HUES64 (cell line): ENCODE data around the gene SKOR1.

ENCODE experiments used
- H3K27ac ChIP-seq: 2 replicates; pipeline ENCODE4 v1.7.0; 2013; ENCODE audit warnings: low read depth, low read length, inconsistent platforms
- H3K27me3 ChIP-seq: 2 replicates; pipeline ENCODE4 v1.6.1; 2013; ENCODE audit warnings: mild to moderate bottlenecking, low read length; ENCODE audit not compliant: insufficient read depth
- H3K36me3 ChIP-seq: 2 replicates; pipeline ENCODE4 v1.6.1; 2013; ENCODE audit warnings: mild to moderate bottlenecking, low read length; ENCODE audit not compliant: insufficient read depth
- H3K4me1 ChIP-seq: 2 replicates; pipeline ENCODE4 v1.6.1; 2013; ENCODE audit warnings: mild to moderate bottlenecking, low read length, moderate library complexity; ENCODE audit not compliant: insufficient read depth
- H3K4me3 ChIP-seq: 2 replicates; pipeline ENCODE4 v1.5.1; 2013; ENCODE audit warnings: mild to moderate bottlenecking, low read length, moderate library complexity
- H3K9ac ChIP-seq: 2 replicates; pipeline ENCODE4 v1.6.1; 2013; ENCODE audit warnings: mild to moderate bottlenecking, low read depth, low read length
- H3K9me3 ChIP-seq: 2 replicates; pipeline ENCODE4 v1.6.1; 2013; ENCODE audit warnings: low read depth, low read length; ENCODE audit not compliant: insufficient read depth
- WGBS: fragments of 150-250, 120-280 bp; methylation state at CpG from one replicate; pipeline ENCODE4 v1.1.7; 2013; ENCODE audit warnings: missing lambda C conversion rate; 5-methylcytosine and 5-hydroxymethylcytosine counted together

SKOR1 gene

GRCh38 chr15:67862750-67863441, 37.6 kb downstream of the SKOR1 start:
- H3K36me3 ChIP-seq, result no peaks in the 10 kb centered on the region
- no peaks in the 10 kb centered on the region for H3K9me3 ChIP-seq
- no peak overlapping the region for H3K9ac ChIP-seq
- peak overlapping the region; percentile 58; the same call in 1 of the 2 replicates for H3K4me3 ChIP-seq
- H3K27ac ChIP-seq, result no peak overlapping the region
- peaks cover 17% of the 10 kb centered on the region; the same call in 1 of the 2 replicates for H3K4me1 ChIP-seq
- 76% methylated on average over 16 of the region's 16 CpGs for WGBS
- H3K27me3 ChIP-seq, result peaks cover 15% of the 10 kb centered on the region

- peak overlapping the region; percentile 75 for H3K9ac ChIP-seq
- peaks cover 17% of the 10 kb centered on the region; the same call in 1 of the 2 replicates for H3K4me1 ChIP-seq
- WGBS, result 3% methylated on average over 41 of the region's 41 CpGs
- no peaks in the 10 kb centered on the region for H3K9me3 ChIP-seq
- H3K4me3 ChIP-seq, result peak overlapping the region; percentile 58
- H3K27me3 ChIP-seq, result peaks cover 15% of the 10 kb centered on the region
- no peak overlapping the region for H3K27ac ChIP-seq
- no peaks in the 10 kb centered on the region for H3K36me3 ChIP-seq
Observed at GRCh38 chr15:67863442-67863987, 38.2 kb downstream of the SKOR1 start.

- Histone ChIP-seq H3K9me3 (peaks cover 11% of the 10 kb centered on the region; the same call in 1 of the 2 replicates), H3K36me3 (no peaks in the 10 kb centered on the region), H3K27me3 (peaks cover 15% of the 10 kb centered on the region), H3K4me3 (no peak overlapping the region), H3K4me1 (peaks cover 17% of the 10 kb centered on the region; the same call in 1 of the 2 replicates), H3K9ac (no peak overlapping the region), H3K27ac (no peak overlapping the region)
- WGBS, result no CpG with 5 or more reads among the region's 3 CpGs
Observed at GRCh38 chr15:67865331-67865730, 40.0 kb downstream of the SKOR1 start.

- Histone ChIP-seq H3K27ac (no peak overlapping the region), H3K9ac (no peak overlapping the region), H3K9me3 (peaks cover 14% of the 10 kb centered on the region; the same call in 1 of the 2 replicates), H3K4me3 (no peak overlapping the region), H3K4me1 (peaks cover 17% of the 10 kb centered on the region; the same call in 1 of the 2 replicates), H3K27me3 (peaks cover 15% of the 10 kb centered on the region), H3K36me3 (no peaks in the 10 kb centered on the region)
- WGBS, result 22% methylated on average over 4 of the region's 4 CpGs
Observed at GRCh38 chr15:67865766-67866165, 40.5 kb downstream of the SKOR1 start.

GRCh38 chr15:67869701-67870100, 44.4 kb downstream of the SKOR1 start:
- Histone ChIP-seq H3K27ac (no peak overlapping the region), H3K36me3 (no peaks in the 10 kb centered on the region), H3K4me3 (no peak overlapping the region), H3K4me1 (peaks cover 12% of the 10 kb centered on the region; the same call in 1 of the 2 replicates), H3K27me3 (no peaks in the 10 kb centered on the region), H3K9ac (no peak overlapping the region), H3K9me3 (peaks cover 23% of the 10 kb centered on the region)
- 92% methylated on average over 3 of the region's 3 CpGs for WGBS

- Histone ChIP-seq H3K9me3 (peaks cover 23% of the 10 kb centered on the region), H3K9ac (no peak overlapping the region), H3K27ac (no peak overlapping the region), H3K4me3 (no peak overlapping the region), H3K27me3 (no peaks in the 10 kb centered on the region), H3K36me3 (no peaks in the 10 kb centered on the region), H3K4me1 (peaks cover 5% of the 10 kb centered on the region; the same call in 1 of the 2 replicates)
Observed at GRCh38 chr15:67870868-67871408, 45.6 kb downstream of the SKOR1 start.

- Histone ChIP-seq H3K4me3 (no peak overlapping the region), H3K9ac (no peak overlapping the region), H3K36me3 (no peaks in the 10 kb centered on the region), H3K9me3 (peaks cover 23% of the 10 kb centered on the region), H3K27ac (no peak overlapping the region), H3K27me3 (no peaks in the 10 kb centered on the region), H3K4me1 (no peaks in the 10 kb centered on the region)
- 96% methylated on average over 3 of the region's 3 CpGs for WGBS
Observed at GRCh38 chr15:67873777-67874176, 48.5 kb downstream of the SKOR1 start.

GRCh38 chr15:67878712-67879206, 53.5 kb downstream of the SKOR1 start:
- H3K4me3 ChIP-seq, result no peak overlapping the region
- peaks cover 5% of the 10 kb centered on the region; the same call in 1 of the 2 replicates for H3K4me1 ChIP-seq
- no peak overlapping the region for H3K9ac ChIP-seq
- no peaks in the 10 kb centered on the region for H3K9me3 ChIP-seq
- WGBS, result 98% methylated on average over 2 of the region's 2 CpGs
- H3K27ac ChIP-seq, result no peak overlapping the region
- no peaks in the 10 kb centered on the region for H3K27me3 ChIP-seq
- no peaks in the 10 kb centered on the region for H3K36me3 ChIP-seq

- WGBS, result 92% methylated on average over 10 of the region's 11 CpGs
- H3K9me3 ChIP-seq, result no peaks in the 10 kb centered on the region
- H3K27me3 ChIP-seq, result no peaks in the 10 kb centered on the region
- H3K27ac ChIP-seq, result no peak overlapping the region
- peaks cover 10% of the 10 kb centered on the region; the same call in 1 of the 2 replicates for H3K4me1 ChIP-seq
- H3K4me3 ChIP-seq, result no peak overlapping the region
- H3K9ac ChIP-seq, result no peak overlapping the region
- no peaks in the 10 kb centered on the region for H3K36me3 ChIP-seq
Observed at GRCh38 chr15:67879440-67880129, 54.3 kb downstream of the SKOR1 start.

- WGBS, result 97% methylated on average over 3 of the region's 3 CpGs
- no peak overlapping the region for H3K9ac ChIP-seq
- H3K36me3 ChIP-seq, result no peaks in the 10 kb centered on the region
- H3K4me3 ChIP-seq, result no peak overlapping the region
- H3K27me3 ChIP-seq, result peaks cover 9% of the 10 kb centered on the region; the same call in 1 of the 2 replicates
- H3K27ac ChIP-seq, result no peak overlapping the region
- H3K9me3 ChIP-seq, result no peaks in the 10 kb centered on the region
- peaks cover 15% of the 10 kb centered on the region; the same call in 1 of the 2 replicates for H3K4me1 ChIP-seq
Observed at GRCh38 chr15:67880651-67881182, 55.4 kb downstream of the SKOR1 start.
